GM23338 (cell line): ENCODE results near the gene INTS13. TPM values are rescaled to one million over a fixed set of nuclear protein-coding genes. Genes with fewer than 3 reads are reported as not detected.

Experiments used
- ATAC-seq: fragments of 200-7000 bp; cut with Tn5 transposase; 3 replicates; pipeline ENCODE4 v1.9.1; 2020
- DNase-seq: peaks from one replicate; pipeline ENCODE4 v3.0.0-alpha.2; 2015; ENCODE audit warnings: low spot score
- H2AFZ ChIP-seq: fragments of 200-600 bp; sonication (generic); 2 replicates; pipeline ENCODE4 v1.8.0; 2016; ENCODE audit warnings: antibody characterized with exemption, mild to moderate bottlenecking, moderate library complexity
- H3F3A ChIP-seq: fragments of 200-600 bp; sonication (generic); replicated peaks from 2 replicates; pipeline ENCODE4 v1.8.0; 2017; ENCODE audit warnings: antibody characterized with exemption, mixed run types, low read depth
- H3K27ac ChIP-seq: fragments of 200-600 bp; sonication (generic); 2 replicates; pipeline ENCODE4 v1.6.1; 2016; ENCODE audit warnings: low read depth
- H3K27me3 ChIP-seq: fragments of 200-600 bp; sonication (generic); 2 replicates; pipeline ENCODE4 v1.8.0; 2016; ENCODE audit warnings: mild to moderate bottlenecking, mixed run types, moderate library complexity; ENCODE audit not compliant: insufficient read depth
- H3K36me3 ChIP-seq: fragments of 200-600 bp; sonication (generic); 2 replicates; pipeline ENCODE4 v1.8.0; 2016; ENCODE audit warnings: mild to moderate bottlenecking; ENCODE audit not compliant: insufficient read depth
- H3K4me1 ChIP-seq: fragments of 200-600 bp; sonication (generic); 2 replicates; pipeline ENCODE4 v1.8.0; 2016; ENCODE audit warnings: mild to moderate bottlenecking, moderate library complexity; ENCODE audit not compliant: insufficient read depth
- H3K4me2 ChIP-seq: fragments of 200-600 bp; sonication (generic); 2 replicates; pipeline ENCODE4 v1.7.1; 2017; ENCODE audit warnings: mixed run types
- H3K4me3 ChIP-seq: fragments of 200-600 bp; sonication (generic); 2 replicates; pipeline ENCODE4 v1.6.1; 2016; ENCODE audit warnings: mixed run types
- H3K79me2 ChIP-seq: fragments of 200-600 bp; sonication (generic); replicated peaks from 2 replicates; pipeline ENCODE4 v1.8.0; 2017; ENCODE audit warnings: mild to moderate bottlenecking; ENCODE audit not compliant: insufficient read depth
- H3K9me2 ChIP-seq: fragments of 200-600 bp; sonication (generic); 2 replicates; pipeline ENCODE4 v1.8.0; 2017; ENCODE audit not compliant: insufficient read depth
- H4K20me1 ChIP-seq: fragments of 200-600 bp; sonication (generic); replicated peaks from 2 replicates; pipeline ENCODE4 v1.8.0; 2017; ENCODE audit warnings: mild to moderate bottlenecking; ENCODE audit not compliant: insufficient read depth
- H3K27ac Mint-ChIP-seq: 2 replicates; pipeline ENCODE4 v1.8.0; 2020; ENCODE audit warnings: inconsistent platforms, mild to moderate bottlenecking, moderate library complexity, mixed read lengths
- H3K27me3 Mint-ChIP-seq: 3 replicates; pipeline ENCODE4 v1.8.0; 2022; ENCODE audit warnings: low read depth, mild to moderate bottlenecking, moderate library complexity, mixed read lengths, inconsistent platforms; ENCODE audit not compliant: insufficient read depth, poor library complexity
- H3K36me3 Mint-ChIP-seq: 3 replicates; pipeline ENCODE4 v1.8.0; 2021; ENCODE audit warnings: low read depth, mild to moderate bottlenecking, inconsistent platforms, moderate library complexity, mixed read lengths
- H3K4me1 Mint-ChIP-seq: 3 replicates; pipeline ENCODE4 v1.8.0; 2020; ENCODE audit warnings: mild to moderate bottlenecking, inconsistent platforms, mixed read lengths
- H3K4me3 Mint-ChIP-seq: 3 replicates; pipeline ENCODE4 v1.8.0; 2021; ENCODE audit warnings: moderate library complexity, mild to moderate bottlenecking, inconsistent platforms, mixed read lengths
- H3K9me3 Mint-ChIP-seq: 3 replicates; pipeline ENCODE4 v1.8.0; 2020; ENCODE audit warnings: moderate library complexity, mild to moderate bottlenecking, inconsistent platforms, mixed read lengths
- CREB1 ChIP-seq: fragments of 250-450 bp; sonication (Bioruptor Pico); IDR thresholded peaks from 2 replicates; pipeline ENCODE4 v1.5.0; 2020; ENCODE audit warnings: low read depth, mild to moderate bottlenecking, moderate library complexity
- EZH2 ChIP-seq: fragments of 200-600 bp; sonication (generic); IDR thresholded peaks from one replicate; pipeline ENCODE4 v1.8.0; 2017; ENCODE audit warnings: antibody characterized with exemption, mild to moderate bottlenecking, low read depth; ENCODE audit not compliant: unreplicated experiment
- EZH2phosphoT487 ChIP-seq: fragments of 200-600 bp; sonication (generic); IDR thresholded peaks from one replicate; pipeline ENCODE4 v1.8.1; 2018; ENCODE audit warnings: antibody characterized with exemption; ENCODE audit not compliant: unreplicated experiment
- JUNB ChIP-seq: IDR thresholded peaks from one replicate; pipeline ENCODE4 v1.6.1; 2016; ENCODE audit warnings: antibody characterized with exemption; ENCODE audit not compliant: unreplicated experiment
- NANOG ChIP-seq: IDR thresholded peaks from 2 replicates; pipeline ENCODE4 v1.6.1; 2016; ENCODE audit warnings: antibody characterized with exemption, borderline replicate concordance
- POLR2AphosphoS5 ChIP-seq: IDR thresholded peaks from 2 replicates; pipeline ENCODE4 v1.6.1; 2016; ENCODE audit warnings: antibody characterized with exemption, low read depth
- ZNF114 ChIP-seq: fragments of 250-450 bp; sonication (Bioruptor Pico); IDR thresholded peaks from 2 replicates; pipeline ENCODE4 v1.5.0; 2020; ENCODE audit warnings: mild to moderate bottlenecking, moderate library complexity
- ZNF331 ChIP-seq: fragments of 250-450 bp; sonication (Bioruptor Pico); IDR thresholded peaks from 2 replicates; pipeline ENCODE4 v1.5.0; 2020; ENCODE audit warnings: low read depth, mild to moderate bottlenecking, moderate library complexity
- polyA plus RNA-seq: library from polyadenylated mRNA; unstranded; fragments of >200 nt; fragmentation: Nextera tagmentation; extraction: Ambion mirVana; gene quantifications from 2 replicates; pipeline ENCODE4 v1.2.1, GENCODE V29; 2016
- total RNA-seq: library from RNA; depleted of rRNA; stranded (reverse); fragments of >200 nt; shearing (Covaris generic); gene quantifications from 2 replicates; pipeline ENCODE4 v1.2.3, GENCODE V29; 2014
- TF ChIP-seq, protein P1 (sequence below): IDR thresholded peaks from 2 replicates; pipeline ENCODE4 v1.6.1; 2016; ENCODE audit warnings: antibody characterized with exemption
- TF ChIP-seq, protein P2 (sequence below): IDR thresholded peaks from one replicate; pipeline ENCODE4 v1.6.1; 2018; ENCODE audit warnings: antibody characterized with exemption; ENCODE audit not compliant: unreplicated experiment
- TF ChIP-seq, protein P3 (sequence below), 2 experiments: fragments of 200-600 bp in 1 of 2; sonication (generic) in 1 of 2; conservative IDR thresholded peaks; 2 replicates each; pipeline versions ENCODE4 v1.5.1 to v1.6.1; 2016 to 2017; ENCODE audit warnings: antibody characterized with exemption in 2 of 2, low read depth in 2 of 2, mild to moderate bottlenecking in 2 of 2, moderate library complexity in 1 of 2

The INTS13 gene
- total and polyA plus RNA-seq, 2 experiments from 2014 or later = 91.3 to 94.1 TPM

DNA sequence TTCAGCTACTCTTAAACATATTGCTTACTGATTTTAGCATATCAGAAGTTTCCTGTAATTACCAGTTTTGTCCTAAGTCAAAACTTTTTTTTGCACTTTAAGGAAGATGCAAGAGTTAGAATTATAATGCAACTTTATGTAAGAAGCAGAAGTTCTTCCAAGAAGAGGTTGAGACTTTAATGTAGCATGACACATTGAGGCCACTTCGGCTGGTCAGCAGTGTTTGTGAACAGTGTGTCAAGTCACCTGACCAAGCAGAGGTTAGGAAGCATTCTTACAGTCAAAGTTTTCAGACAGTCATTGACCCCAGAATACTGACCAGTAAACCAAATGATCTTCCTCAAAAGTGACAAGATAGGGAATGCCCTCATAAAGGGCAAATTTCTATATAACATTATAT, 15.7 kb upstream of the INTS13 start:
- Mint-ChIP-seq H3K36me3 (peaks cover 23% of the 10 kb centered on the region), H3K4me3 (no peak overlapping the region), H3K4me1 (no peaks in the 10 kb centered on the region; the same call in 2 of the 3 replicates), H3K27me3 (no peaks in the 10 kb centered on the region), H3K27ac (no peak overlapping the region), H3K9me3 (no peaks in the 10 kb centered on the region)
- Histone ChIP-seq H3K79me2 (peaks cover 48% of the 10 kb centered on the region), H3K4me3 (no peak overlapping the region), H3K4me1 (no peaks in the 10 kb centered on the region), H2AFZ (no peak overlapping the region), H3K36me3 (peaks cover 7% of the 10 kb centered on the region; the same call in 1 of the 2 replicates), H3K4me2 (no peak overlapping the region), H3F3A (no peaks in the 10 kb centered on the region), H3K27me3 (no peaks in the 10 kb centered on the region), H3K27ac (no peak overlapping the region), H4K20me1 (peaks cover under 1% of the 10 kb centered on the region; the same call in 1 of the 2 replicates), H3K9me2 (no peaks in the 10 kb centered on the region)
- no peak for ATAC-seq
- no peak for DNase-seq
- TF ChIP-seq POLR2AphosphoS5 (no peak), NANOG (no peak), ZNF114 (CRISPR knock-in tag) (no peak), CREB1 (CRISPR knock-in tag) (no peak), EZH2phosphoT487 (no peak), JUNB (no peak), EZH2 (no peak)
- TF ChIP-seq, protein P1, sequence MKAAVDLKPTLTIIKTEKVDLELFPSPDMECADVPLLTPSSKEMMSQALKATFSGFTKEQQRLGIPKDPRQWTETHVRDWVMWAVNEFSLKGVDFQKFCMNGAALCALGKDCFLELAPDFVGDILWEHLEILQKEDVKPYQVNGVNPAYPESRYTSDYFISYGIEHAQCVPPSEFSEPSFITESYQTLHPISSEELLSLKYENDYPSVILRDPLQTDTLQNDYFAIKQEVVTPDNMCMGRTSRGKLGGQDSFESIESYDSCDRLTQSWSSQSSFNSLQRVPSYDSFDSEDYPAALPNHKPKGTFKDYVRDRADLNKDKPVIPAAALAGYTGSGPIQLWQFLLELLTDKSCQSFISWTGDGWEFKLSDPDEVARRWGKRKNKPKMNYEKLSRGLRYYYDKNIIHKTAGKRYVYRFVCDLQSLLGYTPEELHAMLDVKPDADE = no peak
- TF ChIP-seq, protein P2, sequence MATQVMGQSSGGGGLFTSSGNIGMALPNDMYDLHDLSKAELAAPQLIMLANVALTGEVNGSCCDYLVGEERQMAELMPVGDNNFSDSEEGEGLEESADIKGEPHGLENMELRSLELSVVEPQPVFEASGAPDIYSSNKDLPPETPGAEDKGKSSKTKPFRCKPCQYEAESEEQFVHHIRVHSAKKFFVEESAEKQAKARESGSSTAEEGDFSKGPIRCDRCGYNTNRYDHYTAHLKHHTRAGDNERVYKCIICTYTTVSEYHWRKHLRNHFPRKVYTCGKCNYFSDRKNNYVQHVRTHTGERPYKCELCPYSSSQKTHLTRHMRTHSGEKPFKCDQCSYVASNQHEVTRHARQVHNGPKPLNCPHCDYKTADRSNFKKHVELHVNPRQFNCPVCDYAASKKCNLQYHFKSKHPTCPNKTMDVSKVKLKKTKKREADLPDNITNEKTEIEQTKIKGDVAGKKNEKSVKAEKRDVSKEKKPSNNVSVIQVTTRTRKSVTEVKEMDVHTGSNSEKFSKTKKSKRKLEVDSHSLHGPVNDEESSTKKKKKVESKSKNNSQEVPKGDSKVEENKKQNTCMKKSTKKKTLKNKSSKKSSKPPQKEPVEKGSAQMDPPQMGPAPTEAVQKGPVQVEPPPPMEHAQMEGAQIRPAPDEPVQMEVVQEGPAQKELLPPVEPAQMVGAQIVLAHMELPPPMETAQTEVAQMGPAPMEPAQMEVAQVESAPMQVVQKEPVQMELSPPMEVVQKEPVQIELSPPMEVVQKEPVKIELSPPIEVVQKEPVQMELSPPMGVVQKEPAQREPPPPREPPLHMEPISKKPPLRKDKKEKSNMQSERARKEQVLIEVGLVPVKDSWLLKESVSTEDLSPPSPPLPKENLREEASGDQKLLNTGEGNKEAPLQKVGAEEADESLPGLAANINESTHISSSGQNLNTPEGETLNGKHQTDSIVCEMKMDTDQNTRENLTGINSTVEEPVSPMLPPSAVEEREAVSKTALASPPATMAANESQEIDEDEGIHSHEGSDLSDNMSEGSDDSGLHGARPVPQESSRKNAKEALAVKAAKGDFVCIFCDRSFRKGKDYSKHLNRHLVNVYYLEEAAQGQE = no peak

DNA sequence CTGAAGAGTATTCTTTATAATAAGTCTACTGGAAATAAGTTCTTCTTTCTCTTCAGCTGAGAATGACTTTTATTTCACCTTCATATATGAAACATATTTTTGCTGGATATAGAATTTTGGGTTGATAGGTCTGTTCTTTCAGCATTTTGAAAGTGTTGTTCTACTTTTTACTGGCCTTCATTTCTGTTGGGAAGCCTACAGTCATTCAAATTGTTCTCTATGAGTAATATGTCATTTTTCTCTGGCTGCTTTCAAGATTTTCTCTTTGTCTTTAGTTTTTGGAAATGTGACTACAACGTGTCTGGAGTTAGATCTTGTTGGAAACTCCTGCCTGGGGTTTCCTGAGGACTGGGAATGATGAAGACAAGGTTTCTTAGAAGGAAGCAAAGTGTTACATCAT, 10.5 kb upstream of the INTS13 start:
- Histone ChIP-seq H2AFZ (no peak overlapping the region), H3K27ac (no peak overlapping the region), H3K27me3 (no peaks in the 10 kb centered on the region), H3K4me2 (no peak overlapping the region), H3K9me2 (no peaks in the 10 kb centered on the region), H3K36me3 (no peaks in the 10 kb centered on the region), H3K4me3 (no peak overlapping the region), H3F3A (no peaks in the 10 kb centered on the region), H3K79me2 (peaks cover 96% of the 10 kb centered on the region), H3K4me1 (no peaks in the 10 kb centered on the region), H4K20me1 (peaks cover 11% of the 10 kb centered on the region; the same call in 1 of the 2 replicates)
- DNase-seq (no peak), ATAC-seq (no peak)
- H3K27ac Mint-ChIP-seq = no peak overlapping the region
- H3K27me3 Mint-ChIP-seq = no peaks in the 10 kb centered on the region
- no peaks in the 10 kb centered on the region for H3K9me3 Mint-ChIP-seq
- H3K4me1 Mint-ChIP-seq = no peaks in the 10 kb centered on the region
- no peak overlapping the region for H3K4me3 Mint-ChIP-seq
- H3K36me3 Mint-ChIP-seq = peaks cover 8% of the 10 kb centered on the region; the same call in 1 of the 3 replicates
- TF ChIP-seq EZH2 (no peak), ZNF331 (CRISPR knock-in tag) (no peak), POLR2AphosphoS5 (no peak)
- TF ChIP-seq, protein P3, sequence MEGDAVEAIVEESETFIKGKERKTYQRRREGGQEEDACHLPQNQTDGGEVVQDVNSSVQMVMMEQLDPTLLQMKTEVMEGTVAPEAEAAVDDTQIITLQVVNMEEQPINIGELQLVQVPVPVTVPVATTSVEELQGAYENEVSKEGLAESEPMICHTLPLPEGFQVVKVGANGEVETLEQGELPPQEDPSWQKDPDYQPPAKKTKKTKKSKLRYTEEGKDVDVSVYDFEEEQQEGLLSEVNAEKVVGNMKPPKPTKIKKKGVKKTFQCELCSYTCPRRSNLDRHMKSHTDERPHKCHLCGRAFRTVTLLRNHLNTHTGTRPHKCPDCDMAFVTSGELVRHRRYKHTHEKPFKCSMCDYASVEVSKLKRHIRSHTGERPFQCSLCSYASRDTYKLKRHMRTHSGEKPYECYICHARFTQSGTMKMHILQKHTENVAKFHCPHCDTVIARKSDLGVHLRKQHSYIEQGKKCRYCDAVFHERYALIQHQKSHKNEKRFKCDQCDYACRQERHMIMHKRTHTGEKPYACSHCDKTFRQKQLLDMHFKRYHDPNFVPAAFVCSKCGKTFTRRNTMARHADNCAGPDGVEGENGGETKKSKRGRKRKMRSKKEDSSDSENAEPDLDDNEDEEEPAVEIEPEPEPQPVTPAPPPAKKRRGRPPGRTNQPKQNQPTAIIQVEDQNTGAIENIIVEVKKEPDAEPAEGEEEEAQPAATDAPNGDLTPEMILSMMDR (conservative IDR thresholded peaks at IDR 0.05; ENCODE audit: low read depth in 2 of 2) = no peak
- TF ChIP-seq, protein P1 = no peak
